ENCODE results near the gene EXD3.

Gene EXD3

GRCh38 chr9:137368431-137369035 lies 54.4 kb downstream of the EXD3 start:
- Mint-ChIP-seq H3K27ac (no peak overlapping the region), H3K27me3 (no peaks in the 10 kb centered on the region), H3K9me3 (no peaks in the 10 kb centered on the region), H3K4me3 (no peak overlapping the region), H3K4me1 (no peaks in the 10 kb centered on the region), H3K36me3 (peaks cover 2% of the 10 kb centered on the region)

- H3K9me3 Mint-ChIP-seq: no peaks in the 10 kb centered on the region
- H3K4me1 Mint-ChIP-seq: no peaks in the 10 kb centered on the region
- H3K36me3 Mint-ChIP-seq: peaks cover 2% of the 10 kb centered on the region
- H3K27me3 Mint-ChIP-seq: no peaks in the 10 kb centered on the region
- H3K27ac Mint-ChIP-seq: no peak overlapping the region
- no peak overlapping the region for H3K4me3 Mint-ChIP-seq
Measured at GRCh38 chr9:137367506-137368430, 55.2 kb downstream of the EXD3 start.

GRCh38 chr9:137366891-137367381 lies 56.0 kb downstream of the EXD3 start:
- H3K4me3 Mint-ChIP-seq: no peak overlapping the region
- no peak overlapping the region for H3K27ac Mint-ChIP-seq
- H3K4me1 Mint-ChIP-seq: no peaks in the 10 kb centered on the region
- peaks cover 2% of the 10 kb centered on the region for H3K36me3 Mint-ChIP-seq
- no peaks in the 10 kb centered on the region for H3K27me3 Mint-ChIP-seq
- no peaks in the 10 kb centered on the region for H3K9me3 Mint-ChIP-seq

GRCh38 chr9:137366445-137366810 lies 56.5 kb downstream of the EXD3 start:
- H3K4me3 Mint-ChIP-seq: no peak overlapping the region

GRCh38 chr9:137365552-137366444 lies 57.2 kb downstream of the EXD3 start:
- no peak overlapping the region for H3K27ac Mint-ChIP-seq
- H3K4me1 Mint-ChIP-seq: no peaks in the 10 kb centered on the region
- no peaks in the 10 kb centered on the region for H3K9me3 Mint-ChIP-seq
- H3K4me3 Mint-ChIP-seq: no peak overlapping the region
- peaks cover 2% of the 10 kb centered on the region for H3K36me3 Mint-ChIP-seq
- no peaks in the 10 kb centered on the region for H3K27me3 Mint-ChIP-seq

More at GRCh38 chr9:137366445-137366810, 56.5 kb downstream of the EXD3 start:
- Mint-ChIP-seq H3K27me3 (no peaks in the 10 kb centered on the region), H3K27ac (no peak overlapping the region), H3K9me3 (no peaks in the 10 kb centered on the region), H3K4me1 (no peaks in the 10 kb centered on the region), H3K36me3 (peaks cover 2% of the 10 kb centered on the region)

GRCh38 chr9:137365056-137365455 lies 57.9 kb downstream of the EXD3 start:
- Mint-ChIP-seq H3K4me3 (no peak overlapping the region), H3K36me3 (peaks cover 2% of the 10 kb centered on the region), H3K27me3 (no peaks in the 10 kb centered on the region), H3K4me1 (no peaks in the 10 kb centered on the region), H3K9me3 (no peaks in the 10 kb centered on the region), H3K27ac (no peak overlapping the region)

- Mint-ChIP-seq H3K4me1 (no peaks in the 10 kb centered on the region), H3K9me3 (peaks cover 6% of the 10 kb centered on the region)
Measured at GRCh38 chr9:137359850-137360249, 63.1 kb downstream of the EXD3 start.

GRCh38 chr9:137358126-137358525 lies 64.8 kb downstream of the EXD3 start:
- H3K4me1 Mint-ChIP-seq: no peaks in the 10 kb centered on the region
- no peaks in the 10 kb centered on the region for H3K27me3 Mint-ChIP-seq
- H3K27ac Mint-ChIP-seq: no peak overlapping the region
- peaks cover 6% of the 10 kb centered on the region for H3K9me3 Mint-ChIP-seq
- no peak overlapping the region for H3K4me3 Mint-ChIP-seq
- H3K36me3 Mint-ChIP-seq: peaks cover 7% of the 10 kb centered on the region

More at GRCh38 chr9:137359850-137360249, 63.1 kb downstream of the EXD3 start:
- Mint-ChIP-seq H3K27me3 (no peaks in the 10 kb centered on the region), H3K4me3 (no peak overlapping the region), H3K27ac (no peak overlapping the region), H3K36me3 (peaks cover 9% of the 10 kb centered on the region)

GRCh38 chr9:137357166-137357565 lies 65.8 kb downstream of the EXD3 start:
- peaks cover 7% of the 10 kb centered on the region for H3K36me3 Mint-ChIP-seq
- H3K4me3 Mint-ChIP-seq: no peak overlapping the region
- no peaks in the 10 kb centered on the region for H3K27me3 Mint-ChIP-seq
- H3K4me1 Mint-ChIP-seq: no peaks in the 10 kb centered on the region
- H3K27ac Mint-ChIP-seq: no peak overlapping the region
- H3K9me3 Mint-ChIP-seq: peaks cover 6% of the 10 kb centered on the region

- H3K27me3 Mint-ChIP-seq: no peaks in the 10 kb centered on the region
- H3K9me3 Mint-ChIP-seq: peaks cover 6% of the 10 kb centered on the region
- no peak overlapping the region for H3K4me3 Mint-ChIP-seq
- peaks cover 7% of the 10 kb centered on the region for H3K36me3 Mint-ChIP-seq
- no peak overlapping the region for H3K27ac Mint-ChIP-seq
- H3K4me1 Mint-ChIP-seq: no peaks in the 10 kb centered on the region
Measured at GRCh38 chr9:137355761-137356365, 67.1 kb downstream of the EXD3 start.

GRCh38 chr9:137354845-137355760 lies 67.9 kb downstream of the EXD3 start:
- Mint-ChIP-seq H3K4me3 (no peak overlapping the region), H3K4me1 (no peaks in the 10 kb centered on the region), H3K9me3 (peaks cover 6% of the 10 kb centered on the region), H3K27me3 (no peaks in the 10 kb centered on the region), H3K27ac (no peak overlapping the region), H3K36me3 (peaks cover 7% of the 10 kb centered on the region)

GRCh38 chr9:137354153-137354844 lies 68.7 kb downstream of the EXD3 start:
- no peaks in the 10 kb centered on the region for H3K27me3 Mint-ChIP-seq

GRCh38 chr9:137353223-137354152 lies 69.5 kb downstream of the EXD3 start:
- H3K27ac Mint-ChIP-seq: no peak overlapping the region
- H3K4me1 Mint-ChIP-seq: no peaks in the 10 kb centered on the region
- H3K9me3 Mint-ChIP-seq: peaks cover 6% of the 10 kb centered on the region
- H3K27me3 Mint-ChIP-seq: no peaks in the 10 kb centered on the region
- no peak overlapping the region for H3K4me3 Mint-ChIP-seq
- peaks cover 7% of the 10 kb centered on the region for H3K36me3 Mint-ChIP-seq

More at GRCh38 chr9:137354153-137354844, 68.7 kb downstream of the EXD3 start:
- peaks cover 7% of the 10 kb centered on the region for H3K36me3 Mint-ChIP-seq
- H3K27ac Mint-ChIP-seq: no peak overlapping the region
- H3K4me3 Mint-ChIP-seq: no peak overlapping the region
- H3K9me3 Mint-ChIP-seq: peaks cover 6% of the 10 kb centered on the region
- no peaks in the 10 kb centered on the region for H3K4me1 Mint-ChIP-seq

Data from activated naive CD4-positive, alpha-beta T cell treated with anti-CD3 and anti-CD28 coated beads, Interleukin-2, amount 50 U/mL, for 24 hours (primary cell).